ENCODE results near the gene C20orf96. TPM values are rescaled to one million over a fixed set of nuclear protein-coding genes. Genes with fewer than 3 reads are reported as not detected.

The C20orf96 gene
- total and polyA plus RNA-seq, 2 donors (not counting 3 experiments of a cell fraction or from before 2014, with no cell fraction given): 17.0 to 17.2 TPM

DNA sequence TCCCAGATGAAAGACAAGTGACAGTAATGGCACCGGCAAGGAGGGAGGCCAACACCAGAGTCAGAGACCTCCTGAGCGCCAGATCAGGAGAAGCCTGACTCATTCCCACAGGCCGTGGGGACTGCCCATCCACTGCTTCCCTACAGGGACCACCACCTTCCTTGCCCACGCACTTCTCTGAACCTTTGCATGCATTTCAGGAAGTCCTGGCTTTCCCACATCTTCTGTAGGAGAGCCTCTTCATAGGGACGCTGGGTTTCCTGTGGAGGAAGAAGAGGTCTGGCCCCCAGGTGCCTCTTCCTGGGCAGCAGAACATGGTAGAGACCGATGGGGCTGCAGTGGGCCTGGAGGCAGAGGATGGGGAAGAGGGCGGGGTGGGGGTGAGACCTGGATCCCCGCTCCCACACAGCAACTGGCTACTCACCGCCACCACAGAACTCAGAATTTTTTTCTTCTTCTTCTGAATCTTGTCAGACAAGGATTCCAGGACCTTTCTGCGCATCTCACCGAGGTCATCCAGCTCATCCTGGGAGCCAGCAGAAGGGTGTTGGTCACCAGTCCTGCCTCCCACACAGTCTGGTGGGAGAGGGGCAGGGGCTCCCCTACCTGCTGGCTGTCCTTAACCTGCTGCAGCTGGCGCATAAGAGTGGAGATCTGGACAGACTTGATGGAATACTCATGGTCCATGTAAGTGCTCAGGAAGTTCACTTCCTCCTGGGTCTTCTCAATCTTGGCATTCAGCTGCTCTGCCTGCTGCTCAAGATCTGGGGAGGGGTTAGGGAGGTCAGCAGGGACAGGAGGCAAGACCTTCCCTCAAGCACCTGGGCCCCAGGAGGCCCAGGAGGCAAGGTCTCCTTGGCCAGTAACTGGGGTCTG is 13.7 kb downstream of the C20orf96 start:
- Histone ChIP-seq H3K27me3 (ENCODE audit: control insufficient read depth in 2 of 2, insufficient read depth in 2 of 2, low read length in 2 of 2) (no peaks in the 10 kb centered on the region), H3K4me1 (ENCODE audit: control insufficient read depth, extremely low read depth, insufficient read depth, low read length) (no peaks in the 10 kb centered on the region), H3K4me2 (ENCODE audit: insufficient read depth, low read length) (no peak overlapping the region), H3K9ac (replicated peaks; ENCODE audit: extremely low read depth, insufficient read depth, low read length) (no peak overlapping the region), H3K79me2 (ENCODE audit: control insufficient read depth, insufficient read depth, low read length) (no peaks in the 10 kb centered on the region), H3K9me1 (replicated peaks; ENCODE audit: control insufficient read depth, extremely low read depth, insufficient read depth, low read length) (no peaks in the 10 kb centered on the region), H3K9me3 (replicated peaks; ENCODE audit: control insufficient read depth, insufficient read depth, low read length) (no peaks in the 10 kb centered on the region), H3K36me3 (ENCODE audit: control insufficient read depth in 2 of 2, extremely low read depth in 1 of 2, insufficient read depth in 2 of 2, low read length in 2 of 2) (peaks cover 0 to 36% of the 10 kb centered on the region in 2 experiments), H3K27ac (ENCODE audit: insufficient read depth, low read depth, low read length) (no peak overlapping the region), H4K20me1 (replicated peaks; ENCODE audit: control insufficient read depth, extremely low read depth, insufficient read depth, low read length) (no peaks in the 10 kb centered on the region), H3K4me3 (replicated peaks in 1 of 3; ENCODE audit: insufficient read depth in 1 of 3, low read depth in 1 of 3, low read length in 3 of 3) (no peak overlapping the region), H2AFZ (ENCODE audit: low read depth, low read length) (no peak overlapping the region)
- intact Hi-C loops (cut with micrococcal nuclease) (no loop called here), dilution Hi-C loops (cut with MboI; ENCODE audit: extremely low pct_ligation_motif_present, low sequenced_read_pairs) (no loop called here)
- no TSS peak for BruUV-seq (replicated peaks)
- ChIA-PET POLR2A (interaction anchor here (0.6 kb wide), 1 partner anchor 81 kb away, joined by 5 read pairs; no protein-coding TSS in a partner anchor), CTCF (interaction anchor here (3.3 kb wide), 1 partner anchor 53 kb away, joined by 22 read pairs; no protein-coding TSS in a partner anchor)
- FAIRE-seq (no peak), DNase-seq (ENCODE audit: low read depth, low spot score) (no peak)
- TF ChIP-seq MYC (IDR thresholded peaks at IDR 0.05; ENCODE audit: low read depth, low read length) (no peak), POLR2A (IDR thresholded peaks at IDR 0.05; ENCODE audit: low read depth, low read length) (no peak), JUN (IDR thresholded peaks at IDR 0.05; ENCODE audit: borderline replicate concordance, insufficient read depth, insufficient read length, low read depth) (no peak), POLR2AphosphoS5 (IDR thresholded peaks at IDR 0.05; ENCODE audit: insufficient read depth, low read depth, low read length) (no peak)
- TF ChIP-seq, protein P1, sequence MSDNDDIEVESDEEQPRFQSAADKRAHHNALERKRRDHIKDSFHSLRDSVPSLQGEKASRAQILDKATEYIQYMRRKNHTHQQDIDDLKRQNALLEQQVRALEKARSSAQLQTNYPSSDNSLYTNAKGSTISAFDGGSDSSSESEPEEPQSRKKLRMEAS (IDR thresholded peaks at IDR 0.05; ENCODE audit: insufficient read depth, insufficient read length): no peak
- TF ChIP-seq, protein P2, sequence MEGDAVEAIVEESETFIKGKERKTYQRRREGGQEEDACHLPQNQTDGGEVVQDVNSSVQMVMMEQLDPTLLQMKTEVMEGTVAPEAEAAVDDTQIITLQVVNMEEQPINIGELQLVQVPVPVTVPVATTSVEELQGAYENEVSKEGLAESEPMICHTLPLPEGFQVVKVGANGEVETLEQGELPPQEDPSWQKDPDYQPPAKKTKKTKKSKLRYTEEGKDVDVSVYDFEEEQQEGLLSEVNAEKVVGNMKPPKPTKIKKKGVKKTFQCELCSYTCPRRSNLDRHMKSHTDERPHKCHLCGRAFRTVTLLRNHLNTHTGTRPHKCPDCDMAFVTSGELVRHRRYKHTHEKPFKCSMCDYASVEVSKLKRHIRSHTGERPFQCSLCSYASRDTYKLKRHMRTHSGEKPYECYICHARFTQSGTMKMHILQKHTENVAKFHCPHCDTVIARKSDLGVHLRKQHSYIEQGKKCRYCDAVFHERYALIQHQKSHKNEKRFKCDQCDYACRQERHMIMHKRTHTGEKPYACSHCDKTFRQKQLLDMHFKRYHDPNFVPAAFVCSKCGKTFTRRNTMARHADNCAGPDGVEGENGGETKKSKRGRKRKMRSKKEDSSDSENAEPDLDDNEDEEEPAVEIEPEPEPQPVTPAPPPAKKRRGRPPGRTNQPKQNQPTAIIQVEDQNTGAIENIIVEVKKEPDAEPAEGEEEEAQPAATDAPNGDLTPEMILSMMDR (IDR thresholded peaks at IDR 0.05; ENCODE audit: extremely low read depth in 1 of 2, insufficient read depth in 1 of 2, low read depth in 1 of 2, low read length in 2 of 2): no peak
